BJ (cell line): ENCODE data around the gene LY6G6F. TPM values are rescaled to one million over a fixed set of nuclear protein-coding genes. Genes with fewer than 3 reads are reported as not detected.

ENCODE experiments used
- CTCF ChIA-PET: fragments of 350-600 bp; formaldehyde crosslinking; extraction: SDS; loops from one replicate; lab custom pipeline; 2021; ENCODE audit warnings: antibody characterized with exemption, inconsistent platforms; lab: Yijun Ruan, JAX
- POLR2A ChIA-PET: fragments of 300-600 bp; sonication (Branson Sonifier 250); formaldehyde crosslinking; extraction: SDS; loops from one replicate; lab custom pipeline; 2021; ENCODE audit warnings: antibody characterized with exemption; lab: Charles Lee
- DNase-seq: peaks from one replicate; pipeline ENCODE4 v3.0.0-alpha.2; 2011; ENCODE audit warnings: low read depth
- H3K27me3 ChIP-seq: 2 replicates; pipeline ENCODE4 v1.6.0; 2011; ENCODE audit warnings: low read length; ENCODE audit not compliant: control insufficient read depth, insufficient read depth
- H3K36me3 ChIP-seq: 2 replicates; pipeline ENCODE4 v1.5.1; 2011; ENCODE audit warnings: low read length; ENCODE audit not compliant: control insufficient read depth, insufficient read depth
- H3K4me3 ChIP-seq: 2 replicates; pipeline ENCODE4 v1.5.1; 2011; ENCODE audit warnings: low read depth, mild to moderate bottlenecking, control low read depth, low read length
- polyA plus RNA-seq: library from polyadenylated mRNA; depleted of rRNA; stranded (reverse); fragments of >200 nt; gene quantifications from 2 replicates; pipeline ENCODE4 v1.2.3, GENCODE V29; 2011
- TF ChIP-seq, protein P1 (sequence below): IDR thresholded peaks from 2 replicates; pipeline ENCODE4 v1.5.1; 2011; ENCODE audit warnings: low read depth, mild to moderate bottlenecking, control low read depth, inconsistent platforms, low read length, moderate library complexity; ENCODE audit not compliant: insufficient read depth

LY6G6F gene
- polyA plus RNA-seq, 1 experiment: not detected

DNA sequence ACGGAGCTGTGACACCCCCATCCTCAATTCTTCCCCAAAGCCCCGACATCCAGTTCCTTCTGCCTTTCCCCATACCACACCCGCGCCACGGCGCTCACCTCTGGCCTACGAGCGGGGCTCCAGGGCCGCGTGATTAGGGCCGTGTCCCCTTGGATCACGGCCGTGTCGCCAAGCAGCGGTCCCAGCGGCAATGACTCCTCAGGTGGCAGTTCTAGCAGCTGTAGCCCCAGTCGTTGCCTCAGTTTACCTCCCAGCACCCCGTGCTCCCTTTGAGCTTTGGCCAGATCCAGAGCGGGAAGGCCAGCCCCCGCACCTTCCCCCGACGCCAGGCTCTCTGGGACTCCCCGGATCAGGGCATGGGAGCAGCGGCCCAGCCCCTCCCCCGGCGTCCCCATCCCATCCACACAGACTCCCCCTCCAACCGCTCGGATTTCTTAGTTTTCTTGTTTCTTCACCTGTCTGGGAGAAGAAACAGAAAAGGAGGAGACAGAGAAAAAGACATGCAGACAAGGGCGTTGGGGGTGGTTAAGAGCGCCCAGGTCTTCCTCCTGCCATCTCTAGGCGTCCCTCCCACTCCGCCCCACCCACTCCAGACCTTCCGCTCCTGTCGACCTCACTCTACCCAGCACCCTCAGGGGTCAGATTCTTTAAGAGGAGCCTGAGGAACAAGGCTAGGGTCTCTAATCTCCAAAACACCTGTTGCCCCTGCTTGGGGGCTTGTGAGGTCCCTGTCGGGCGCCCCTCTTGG lies 22.3 kb downstream of the LY6G6F start, which contains the start of gene DDAH2:
Gene DDAH2 (minus strand): TSS at position 533 of the 748 bp plus-strand sequence. CDS start 138 bp downstream, at position 395.
- ChIA-PET POLR2A (interaction anchor here (0.9 kb wide), 1 partner anchor 11 kb away, joined by 3 read pairs; the partner anchor contains the start of gene MSH5), CTCF (interaction anchor here (0.6 to 4.6 kb wide), 15 partner anchors 8 to 142 kb away, joined by 3 to 28 read pairs (median 6); partner anchors contain the start of genes LY6G6C, LY6G6D, MSH5 and VARS1)
- peak within 1 kb of the TSS; percentile 88 for H3K4me3 ChIP-seq
- peaks cover 25% of the 10 kb centered on the region for H3K36me3 ChIP-seq
- TF ChIP-seq, protein P1, sequence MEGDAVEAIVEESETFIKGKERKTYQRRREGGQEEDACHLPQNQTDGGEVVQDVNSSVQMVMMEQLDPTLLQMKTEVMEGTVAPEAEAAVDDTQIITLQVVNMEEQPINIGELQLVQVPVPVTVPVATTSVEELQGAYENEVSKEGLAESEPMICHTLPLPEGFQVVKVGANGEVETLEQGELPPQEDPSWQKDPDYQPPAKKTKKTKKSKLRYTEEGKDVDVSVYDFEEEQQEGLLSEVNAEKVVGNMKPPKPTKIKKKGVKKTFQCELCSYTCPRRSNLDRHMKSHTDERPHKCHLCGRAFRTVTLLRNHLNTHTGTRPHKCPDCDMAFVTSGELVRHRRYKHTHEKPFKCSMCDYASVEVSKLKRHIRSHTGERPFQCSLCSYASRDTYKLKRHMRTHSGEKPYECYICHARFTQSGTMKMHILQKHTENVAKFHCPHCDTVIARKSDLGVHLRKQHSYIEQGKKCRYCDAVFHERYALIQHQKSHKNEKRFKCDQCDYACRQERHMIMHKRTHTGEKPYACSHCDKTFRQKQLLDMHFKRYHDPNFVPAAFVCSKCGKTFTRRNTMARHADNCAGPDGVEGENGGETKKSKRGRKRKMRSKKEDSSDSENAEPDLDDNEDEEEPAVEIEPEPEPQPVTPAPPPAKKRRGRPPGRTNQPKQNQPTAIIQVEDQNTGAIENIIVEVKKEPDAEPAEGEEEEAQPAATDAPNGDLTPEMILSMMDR: peak; percentile 55
- H3K27me3 ChIP-seq: no peaks in the 10 kb centered on the region
- DNase-seq: no peak

DNA sequence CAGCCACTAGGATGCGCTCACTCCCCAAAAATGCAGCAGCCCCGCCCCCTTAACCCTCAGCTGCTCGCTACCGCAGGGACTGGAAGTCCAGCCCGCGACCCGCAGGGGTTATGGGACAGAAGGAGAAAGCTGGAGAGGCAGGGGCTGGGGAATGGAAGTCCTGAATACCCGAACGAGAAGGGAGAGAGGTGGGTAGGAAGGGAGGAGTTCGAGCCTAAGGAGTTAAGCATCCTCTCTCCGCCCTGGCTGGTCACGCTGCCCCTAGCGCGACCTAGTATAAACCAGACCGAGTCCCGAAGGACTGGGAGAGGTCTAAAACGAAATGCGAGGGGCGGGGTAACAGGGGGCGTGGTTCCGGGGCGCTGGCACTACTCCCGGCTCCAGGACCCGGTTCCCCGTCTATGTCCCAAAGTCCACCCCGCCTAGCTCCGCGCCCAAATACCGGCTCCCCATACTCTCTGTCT lies 22.9 kb downstream of the LY6G6F start:
- ChIA-PET POLR2A (interaction anchor here (0.5 to 0.9 kb wide), 3 partner anchors 8 to 244 kb away, joined by 3 to 6 read pairs (median 4); partner anchors contain the start of gene MSH5), CTCF (interaction anchor here (0.6 to 4.6 kb wide), 16 partner anchors 8 to 141 kb away, joined by 3 to 28 read pairs (median 6); partner anchors contain the start of genes LY6G6C, LY6G6D, MSH5 and VARS1)
- Histone ChIP-seq H3K27me3 (no peaks in the 10 kb centered on the region), H3K36me3 (peaks cover 26% of the 10 kb centered on the region), H3K4me3 (peak overlapping the region; percentile 88)
- TF ChIP-seq, protein P1: no peak
- peak; percentile 58 for DNase-seq

DNA sequence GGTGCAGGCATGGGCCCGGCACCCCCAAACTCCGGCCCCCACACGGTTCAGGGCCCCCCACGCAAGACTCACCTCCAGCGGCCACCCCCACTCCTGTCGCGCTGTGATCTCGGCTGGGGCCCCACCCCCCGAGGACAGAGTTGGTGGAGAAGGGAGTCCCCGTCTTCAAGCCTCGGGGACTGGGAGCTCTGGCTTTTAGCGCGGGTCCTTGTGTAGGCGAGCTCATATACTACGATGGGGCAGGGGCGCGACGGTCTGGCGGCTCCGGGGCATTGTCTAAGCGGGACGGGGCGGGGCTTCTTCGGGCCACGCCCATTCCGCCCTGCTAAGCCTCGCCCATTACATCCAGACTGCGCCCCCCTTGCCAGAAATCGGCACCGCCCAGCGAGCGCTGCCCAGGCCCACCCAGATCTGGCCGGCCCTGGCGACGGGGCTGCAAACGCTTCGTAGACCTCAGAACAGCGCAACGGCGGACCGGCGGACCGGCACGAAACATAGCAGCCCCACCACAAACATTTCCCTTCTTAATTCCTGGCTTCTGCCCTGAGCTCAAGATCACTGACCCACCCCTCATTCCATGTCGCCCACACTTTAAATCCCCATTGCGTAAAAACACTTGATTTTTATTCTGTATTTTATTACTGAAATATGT lies 23.4 kb downstream of the LY6G6F start:
- peak; percentile 53 for DNase-seq
- POLR2A ChIA-PET: interaction anchor here (0.5 to 0.9 kb wide), 3 partner anchors 8 to 244 kb away, joined by 3 to 6 read pairs (median 4); no protein-coding TSS in a partner anchor
- Histone ChIP-seq H3K36me3 (peaks cover 26% of the 10 kb centered on the region), H3K27me3 (no peaks in the 10 kb centered on the region), H3K4me3 (peak overlapping the region; percentile 88)
- CTCF ChIA-PET: interaction anchor here (0.6 to 4.6 kb wide), 17 partner anchors 8 to 141 kb away, joined by 3 to 28 read pairs (median 5); partner anchors contain the start of genes LSM2, LY6G6C, LY6G6D and MSH5
- TF ChIP-seq, protein P1: peak; percentile 21; the same call in 1 of the 2 replicates

DNA sequence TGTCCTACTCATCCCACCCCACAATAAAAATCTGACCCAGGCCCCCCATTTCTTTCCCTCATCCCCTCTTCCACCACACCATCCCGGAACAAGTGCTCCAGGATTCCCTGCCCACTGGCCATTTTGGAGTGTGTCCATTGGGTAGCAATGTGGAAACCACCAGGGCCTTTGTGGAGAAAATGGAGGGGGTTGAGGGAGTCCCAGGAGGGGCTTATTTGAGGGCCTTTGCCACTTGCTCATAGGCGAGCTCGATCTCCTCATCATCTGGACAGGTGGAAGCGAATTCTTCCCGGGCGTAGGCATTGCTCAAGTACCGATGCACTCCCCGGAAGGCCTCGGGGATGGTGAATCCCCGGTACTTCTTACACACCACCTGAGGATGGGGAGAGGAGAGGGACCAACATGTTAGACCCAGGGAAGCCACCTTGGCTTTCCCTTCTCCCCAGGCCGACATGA lies 24.0 kb downstream of the LY6G6F start:
- no peak for DNase-seq
- peak overlapping the region; percentile 88 for H3K4me3 ChIP-seq
- TF ChIP-seq, protein P1: no peak
- ChIA-PET POLR2A (interaction anchor here (0.9 kb wide), 1 partner anchor 33 kb away, joined by 3 read pairs; no protein-coding TSS in a partner anchor), CTCF (interaction anchor here (0.6 to 4.6 kb wide), 11 partner anchors 7 to 232 kb away, joined by 3 to 28 read pairs (median 5); partner anchors contain the start of genes LSM2 and LY6G6D)
- H3K27me3 ChIP-seq: no peaks in the 10 kb centered on the region
- peaks cover 26% of the 10 kb centered on the region for H3K36me3 ChIP-seq
